Common myeloid progenitor, CD34-positive (primary cell): ENCODE results near the gene HERC5.
A peak's percentile ranks its signal among the peaks of the same experiment; 100 is the strongest.
"Not testable (repeated sequence)": the region's sequence is repeated elsewhere in the genome, so short reads cannot be mapped to it uniquely, and the experiment has no call there.

Experiments
- CTCF ChIA-PET: fragments of 350-600 bp; sonication (Branson Sonifier 250); formaldehyde crosslinking; loops from one replicate; lab custom pipeline; 2021; ENCODE audit warnings: antibody characterized with exemption; lab: Charles Lee
- POLR2A ChIA-PET: fragments of 350-600 bp; sonication (Branson Sonifier 250); formaldehyde crosslinking; loops from one replicate; lab custom pipeline; 2021; ENCODE audit warnings: antibody characterized with exemption; lab: Charles Lee
- DNase-seq, 3 donors: peaks; one replicate each; pipeline versions ENCODE4 v3.0.0 to v3.0.0-alpha.2; 2013
- H3K27ac ChIP-seq, 2 experiments: 1 replicate in 1 of 2; 2 replicates in 1 of 2; pipeline ENCODE4 v1.7.0; 2013; ENCODE audit warnings: inconsistent platforms in 2 of 2, low read length in 2 of 2, mild to moderate bottlenecking in 2 of 2, low read depth in 1 of 2, moderate library complexity in 1 of 2; ENCODE audit not compliant: severe bottlenecking in 2 of 2, insufficient read depth in 1 of 2, poor library complexity in 1 of 2
- H3K27me3 ChIP-seq, 5 experiments: replicated peaks in 2 of 5; 1 replicate in 3 of 5; 2 replicates in 2 of 5; pipeline versions ENCODE4 v1.6.1 to v1.7.0; 2013; ENCODE audit warnings: low read length in 4 of 5, mild to moderate bottlenecking in 2 of 5, moderate library complexity in 2 of 5, inconsistent platforms in 1 of 5; ENCODE audit not compliant: insufficient read depth in 5 of 5, control insufficient read depth in 4 of 5
- H3K36me3 ChIP-seq, 4 experiments: 1 replicate in 2 of 4; 2 replicates in 2 of 4; pipeline versions ENCODE4 v1.6.1 to v1.7.0; 2013; ENCODE audit warnings: low read length in 3 of 4, control low read depth in 1 of 4, mild to moderate bottlenecking in 1 of 4; ENCODE audit not compliant: control insufficient read depth in 4 of 4, insufficient read depth in 4 of 4
- H3K4me1 ChIP-seq, 4 experiments: 1 replicate in 3 of 4; 2 replicates in 1 of 4; pipeline versions ENCODE4 v1.6.1 to v1.7.1; 2013; ENCODE audit warnings: low read length in 3 of 4, mild to moderate bottlenecking in 3 of 4, control low read depth in 1 of 4, inconsistent platforms in 1 of 4, moderate library complexity in 1 of 4; ENCODE audit not compliant: control insufficient read depth in 4 of 4, insufficient read depth in 4 of 4; ENCODE audit errors: control extremely low read depth in 1 of 4
- H3K4me3 ChIP-seq, 7 experiments: 1 replicate in 4 of 7; 2 replicates in 3 of 7; pipeline versions ENCODE4 v1.5.1 to v1.7.0; 2013; ENCODE audit warnings: mild to moderate bottlenecking in 7 of 7, low read length in 6 of 7, moderate library complexity in 6 of 7, inconsistent platforms in 2 of 7, low read depth in 2 of 7, control low read depth in 1 of 7; ENCODE audit not compliant: insufficient read depth in 4 of 7, control insufficient read depth in 1 of 7; ENCODE audit errors: extremely low read depth in 1 of 7
- H3K9me3 ChIP-seq, 5 experiments: 1 replicate in 4 of 5; 2 replicates in 1 of 5; pipeline versions ENCODE4 v1.6.1 to v1.7.1; 2013; ENCODE audit warnings: low read length in 4 of 5, mild to moderate bottlenecking in 2 of 5, inconsistent platforms in 1 of 5, low read depth in 1 of 5, moderate library complexity in 1 of 5; ENCODE audit not compliant: control insufficient read depth in 4 of 5, insufficient read depth in 2 of 5; ENCODE audit errors: control extremely low read depth in 1 of 5
- WGBS: methylation state at CpG from one replicate; pipeline ENCODE4 v1.1.5; 2013; ENCODE audit not compliant: insufficient coverage; 5-methylcytosine and 5-hydroxymethylcytosine counted together

Gene HERC5

DNA sequence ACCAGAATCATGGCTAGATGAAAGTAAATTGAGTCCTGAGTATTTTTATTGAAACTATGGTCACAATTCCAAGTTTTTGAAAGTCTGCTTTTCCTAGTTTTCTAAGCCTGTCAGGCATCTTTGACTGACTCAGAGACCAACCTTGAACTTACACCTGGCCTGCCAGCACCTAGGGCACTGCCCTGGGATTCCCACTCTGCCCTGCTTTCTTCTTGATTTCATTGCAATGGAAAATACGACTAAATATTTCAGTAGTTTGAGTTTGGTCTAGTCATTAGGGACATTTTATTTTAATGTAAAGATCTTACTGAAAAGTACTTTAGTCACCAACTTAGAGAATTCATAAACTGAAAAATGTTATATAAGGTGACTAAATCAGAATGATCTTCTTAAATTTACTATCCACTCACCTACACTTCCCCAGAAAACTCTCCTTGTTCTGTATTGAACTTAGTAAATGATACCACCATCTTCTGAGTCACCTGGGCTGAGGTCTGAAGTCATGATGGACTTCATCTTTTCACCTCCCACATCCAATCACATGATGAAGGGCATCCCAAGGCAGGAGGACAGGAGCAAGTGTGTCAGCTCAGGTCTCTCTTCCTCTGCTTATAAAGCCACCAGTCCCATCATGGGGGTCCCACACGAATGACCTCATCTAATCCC, 78.3 kb downstream of the HERC5 start:
- ChIA-PET CTCF (interaction anchor here (1.0 to 6.6 kb wide), 4 partner anchors 7 to 127 kb away, joined by 3 to 65 read pairs (median 5); no protein-coding TSS in a partner anchor), POLR2A (no interaction called here)
- Histone ChIP-seq H3K27ac (no peak overlapping the region), H3K36me3 (no peaks in the 10 kb centered on the region), H3K4me3 (no peak overlapping the region), H3K4me1 (peaks cover 0 to 6% (median 1%) of the 10 kb centered on the region in 4 experiments), H3K27me3 (no peaks in the 10 kb centered on the region), H3K9me3 (no peaks in the 10 kb centered on the region)
- no peak for DNase-seq
- 100% methylated on average over 1 of the region's 2 CpGs for WGBS

DNA sequence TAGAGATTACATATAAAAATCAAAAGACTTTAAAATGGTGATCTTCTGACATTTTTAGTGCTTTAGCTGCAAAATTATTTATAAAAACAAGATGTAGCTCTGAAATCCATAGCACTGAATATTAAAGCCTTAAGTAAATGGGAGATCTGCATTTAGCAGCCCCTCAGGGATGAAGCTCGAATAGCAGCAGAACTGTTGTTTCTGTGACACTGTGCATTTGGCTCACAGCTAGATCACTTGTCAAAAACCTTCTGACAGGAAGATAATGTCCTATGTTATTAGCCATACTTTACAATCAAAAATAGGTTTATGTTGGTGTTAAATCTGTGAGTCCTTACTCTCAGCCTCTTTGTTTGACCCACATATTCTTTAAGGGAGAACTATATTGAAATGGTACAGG, 80.8 kb downstream of the HERC5 start:
- no peak for DNase-seq
- no peaks in the 10 kb centered on the region for H3K36me3 ChIP-seq
- ChIA-PET POLR2A (no interaction called here), CTCF (interaction anchor here (0.8 to 6.6 kb wide), 7 partner anchors 10 to 132 kb away, joined by 3 to 65 read pairs (median 3); no protein-coding TSS in a partner anchor)
- peaks cover 0 to 6% (median 1%) of the 10 kb centered on the region in 4 experiments for H3K4me1 ChIP-seq
- no peak overlapping the region for H3K4me3 ChIP-seq
- 100% methylated on average over 1 of the region's 1 CpG for whole genome bisulfite sequencing
- H3K27ac ChIP-seq: no peak overlapping the region
- no peaks in the 10 kb centered on the region for H3K9me3 ChIP-seq
- no peaks in the 10 kb centered on the region for H3K27me3 ChIP-seq

DNA sequence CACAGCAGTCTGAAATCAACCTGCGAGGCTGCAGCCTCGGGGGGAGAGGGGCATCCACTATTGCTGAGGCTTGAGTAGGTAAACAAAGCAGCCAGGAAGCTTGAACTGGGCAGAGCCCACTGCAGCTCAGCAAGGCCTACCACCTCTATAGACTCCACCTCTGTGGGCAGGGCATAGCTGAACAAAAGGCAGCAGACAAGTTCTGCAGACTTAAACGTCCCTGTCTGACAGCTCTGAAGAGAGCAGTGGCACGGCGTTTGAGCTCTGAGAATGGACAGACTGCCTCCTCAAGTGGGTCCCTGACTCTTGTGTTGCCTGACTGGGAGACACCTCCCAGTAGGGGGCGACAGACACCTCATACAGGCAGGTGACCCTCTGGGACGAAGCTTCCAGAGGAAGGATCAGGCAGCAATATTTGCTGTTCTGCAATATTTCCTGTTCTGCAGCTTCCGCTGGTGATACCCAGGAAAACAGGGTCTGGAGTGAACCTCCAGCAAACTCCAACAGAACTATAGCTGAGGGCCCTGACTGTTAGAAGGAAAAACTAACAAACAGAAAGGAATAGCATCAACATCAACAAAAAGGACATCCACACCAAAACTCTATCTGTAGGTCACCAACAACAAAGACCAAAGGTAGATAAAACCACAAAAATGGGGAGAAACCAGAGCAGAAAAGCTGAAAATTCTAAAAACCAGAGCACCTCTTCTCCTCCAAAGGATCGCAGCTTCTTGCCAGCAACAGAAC, 82.6 kb downstream of the HERC5 start:
- not testable (repeated sequence) for H3K36me3 ChIP-seq, H3K9me3 ChIP-seq, H3K27ac ChIP-seq, H3K4me1 ChIP-seq, H3K27me3 ChIP-seq
- WGBS: 3% methylated on average over 7 of the region's 9 CpGs
- CTCF ChIA-PET: interaction anchor here (0.6 to 6.6 kb wide), 39 partner anchors 12 to 493 kb away, joined by 3 to 65 read pairs (median 5); partner anchors contain the start of gene NAP1L5
- H3K4me3 ChIP-seq: peak overlapping the region in 1 of 7 experiments; percentile 38
- POLR2A ChIA-PET: interaction anchor here (0.6 kb wide), 2 partner anchors 75 to 1299 kb away, joined by 3 to 7 read pairs; no protein-coding TSS in a partner anchor
- peak; percentile 63 to 73 (median 71) for DNase-seq

DNA sequence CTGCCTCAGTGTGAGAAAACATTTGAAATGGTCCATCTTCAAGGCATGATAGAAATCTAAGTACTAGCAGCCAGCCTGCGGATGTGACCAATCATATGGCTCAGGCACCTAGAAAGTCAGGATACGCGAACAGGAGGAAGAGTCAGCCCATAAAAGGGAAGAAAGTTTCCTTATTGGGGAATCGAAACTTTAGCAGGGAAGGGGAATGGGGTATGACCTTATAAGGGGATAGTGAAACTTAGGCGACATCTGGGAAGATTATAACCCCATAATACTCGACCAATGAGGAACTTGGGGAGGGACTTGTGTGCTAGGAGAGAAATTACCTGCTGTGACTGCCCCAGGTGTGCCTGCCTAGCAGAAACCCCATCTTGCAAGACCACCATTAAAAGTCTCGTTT, 92.9 kb downstream of the HERC5 start:
- no peaks in the 10 kb centered on the region for H3K36me3 ChIP-seq

More for the DNA sequence above, 92.9 kb downstream of the HERC5 start:
- no peak for DNase-seq
- Histone ChIP-seq H3K4me1 (no peaks in the 10 kb centered on the region), H3K27me3 (no peaks in the 10 kb centered on the region), H3K9me3 (no peaks in the 10 kb centered on the region), H3K27ac (no peak overlapping the region), H3K4me3 (no peak overlapping the region)
- POLR2A ChIA-PET: no interaction called here
- 100% methylated on average over 5 of the region's 7 CpGs for WGBS
- CTCF ChIA-PET: no interaction called here
